CD4-positive, alpha-beta T cell treated with Interleukin-15 for 1 hour (primary cell): ENCODE results near the gene BSND.
"Not testable (repeated sequence)": the region's sequence is repeated elsewhere in the genome, so short reads cannot be mapped to it uniquely, and the experiment has no call there.

Source experiments
- DNase-seq: peaks from one replicate; pipeline ENCODE4 v3.0.0-alpha.2; 2020

Gene BSND

GRCh38 chr1:54998677-54999076 is at the start of gene BSND:
Gene BSND (plus strand): TSS chr1:54998933. CDS start chr1:54999187, 254 bp downstream.
- no peak for DNase-seq

- no peak for DNase-seq
Observed at GRCh38 chr1:54949053-54949452, 49.7 kb upstream of the BSND start.

- no peak for DNase-seq
Observed at GRCh38 chr1:54950006-54950368, 48.7 kb upstream of the BSND start.

GRCh38 chr1:54950369-54951163 is 48.2 kb upstream of the BSND start:
- DNase-seq = peak; percentile 39

GRCh38 chr1:54951810-54952226 is 46.9 kb upstream of the BSND start:
- DNase-seq = no peak

GRCh38 chr1:54952950-54953718 is 45.6 kb upstream of the BSND start:
- no peak for DNase-seq

GRCh38 chr1:54953846-54954245 is 44.9 kb upstream of the BSND start:
- DNase-seq = no peak

- no peak for DNase-seq
Observed at GRCh38 chr1:54955359-54955758, 43.4 kb upstream of the BSND start.

GRCh38 chr1:54956726-54957125 is 42.0 kb upstream of the BSND start:
- DNase-seq = no peak

GRCh38 chr1:54959241-54959640 is 39.5 kb upstream of the BSND start:
- DNase-seq = no peak

GRCh38 chr1:54962612-54963395 is 35.9 kb upstream of the BSND start:
- DNase-seq = no peak

GRCh38 chr1:54963829-54964228 is 34.9 kb upstream of the BSND start:
- not testable (repeated sequence) for DNase-seq

GRCh38 chr1:54965624-54966340 is 33.0 kb upstream of the BSND start:
- peak; percentile 61 for DNase-seq

GRCh38 chr1:54967372-54967771 is 31.4 kb upstream of the BSND start:
- no peak for DNase-seq

GRCh38 chr1:54968551-54968950 is 30.2 kb upstream of the BSND start:
- DNase-seq = no peak

GRCh38 chr1:54969879-54970278 is 28.9 kb upstream of the BSND start:
- DNase-seq = no peak

GRCh38 chr1:54970901-54971300 is 27.8 kb upstream of the BSND start:
- DNase-seq = no peak

- peak; percentile 32 for DNase-seq
Observed at GRCh38 chr1:54971317-54971791, 27.4 kb upstream of the BSND start.

- DNase-seq = no peak
Observed at GRCh38 chr1:54972436-54972835, 26.3 kb upstream of the BSND start.

- DNase-seq = no peak
Observed at GRCh38 chr1:54973205-54973921, 25.4 kb upstream of the BSND start.

- DNase-seq = no peak
Observed at GRCh38 chr1:54975356-54976108, 23.2 kb upstream of the BSND start.
